ENCODE measurements around the gene NTMT1.

NTMT1 gene

GRCh38 chr9:129672702-129673101, 46.7 kb downstream of the NTMT1 start:
- TF ChIP-seq CTCF (conservative IDR thresholded peaks at IDR 0.05; ENCODE audit: low read depth) = no peak
- no peak overlapping the region for H3K27ac ChIP-seq
- ChIA-PET CTCF (no interaction called here), POLR2A (ENCODE audit: low non-redundant PET) (no interaction called here)
- no peak for DNase-seq (ENCODE audit: low spot score)

- DNase-seq (ENCODE audit: low spot score) = no peak
- ChIA-PET POLR2A (ENCODE audit: low non-redundant PET) (no interaction called here), CTCF (interaction anchor here (0.6 to 1.6 kb wide), 3 partner anchors 53 to 108 kb away, joined by 3 to 4 read pairs (median 3); no protein-coding TSS in a partner anchor)
- H3K27ac ChIP-seq = no peak overlapping the region
- TF ChIP-seq CTCF (conservative IDR thresholded peaks at IDR 0.05; ENCODE audit: low read depth) = no peak
Measured at GRCh38 chr9:129673602-129674001, 47.6 kb downstream of the NTMT1 start.

- TF ChIP-seq CTCF (conservative IDR thresholded peaks at IDR 0.05; ENCODE audit: low read depth) = no peak
- ChIA-PET CTCF (interaction anchor here (0.7 to 1.6 kb wide), 2 partner anchors 52 to 108 kb away, joined by 3 to 4 read pairs; no protein-coding TSS in a partner anchor), POLR2A (ENCODE audit: low non-redundant PET) (no interaction called here)
- H3K27ac ChIP-seq = no peak overlapping the region
- DNase-seq (ENCODE audit: low spot score) = no peak
Measured at GRCh38 chr9:129674229-129674628, 48.3 kb downstream of the NTMT1 start.

- no peak overlapping the region for H3K27ac ChIP-seq
- POLR2A ChIA-PET (ENCODE audit: low non-redundant PET) = interaction anchor here (0.6 kb wide), 1 partner anchor 17 kb away, joined by 3 read pairs; no protein-coding TSS in a partner anchor
- DNase-seq (ENCODE audit: low spot score) = no peak
- CTCF ChIA-PET = interaction anchor here (0.6 to 1.3 kb wide), 2 partner anchors 34 to 97 kb away, joined by 3 to 4 read pairs; no protein-coding TSS in a partner anchor
- TF ChIP-seq CTCF (conservative IDR thresholded peaks at IDR 0.05; ENCODE audit: low read depth) = no peak
Measured at GRCh38 chr9:129675620-129676019, 49.7 kb downstream of the NTMT1 start.

- no peak overlapping the region for H3K27ac ChIP-seq
- CTCF ChIA-PET = interaction anchor here (1.3 kb wide), 1 partner anchor 35 kb away, joined by 4 read pairs; no protein-coding TSS in a partner anchor
- POLR2A ChIA-PET (ENCODE audit: low non-redundant PET) = interaction anchor here (0.6 kb wide), 1 partner anchor 18 kb away, joined by 3 read pairs; no protein-coding TSS in a partner anchor
- no peak for TF ChIP-seq CTCF (conservative IDR thresholded peaks at IDR 0.05; ENCODE audit: low read depth)
- no peak for DNase-seq (ENCODE audit: low spot score)
Measured at GRCh38 chr9:129676287-129676686, 50.3 kb downstream of the NTMT1 start.

- no peak for TF ChIP-seq CTCF (conservative IDR thresholded peaks at IDR 0.05; ENCODE audit: low read depth)
- H3K27ac ChIP-seq = no peak overlapping the region
- ChIA-PET CTCF (interaction anchor here (0.7 kb wide), 1 partner anchor 538 kb away, joined by 7 read pairs; no protein-coding TSS in a partner anchor), POLR2A (ENCODE audit: low non-redundant PET) (no interaction called here)
- no peak for DNase-seq (ENCODE audit: low spot score)
Measured at GRCh38 chr9:129676975-129677374, 51.0 kb downstream of the NTMT1 start.

Measured in RWPE1 (cell line).